Measurements from ENCODE around the gene SPATA31C2.
"Not testable (repeated sequence)": the region's sequence is repeated elsewhere in the genome, so short reads cannot be mapped to it uniquely, and the experiment has no call there.

The SPATA31C2 gene

DNA sequence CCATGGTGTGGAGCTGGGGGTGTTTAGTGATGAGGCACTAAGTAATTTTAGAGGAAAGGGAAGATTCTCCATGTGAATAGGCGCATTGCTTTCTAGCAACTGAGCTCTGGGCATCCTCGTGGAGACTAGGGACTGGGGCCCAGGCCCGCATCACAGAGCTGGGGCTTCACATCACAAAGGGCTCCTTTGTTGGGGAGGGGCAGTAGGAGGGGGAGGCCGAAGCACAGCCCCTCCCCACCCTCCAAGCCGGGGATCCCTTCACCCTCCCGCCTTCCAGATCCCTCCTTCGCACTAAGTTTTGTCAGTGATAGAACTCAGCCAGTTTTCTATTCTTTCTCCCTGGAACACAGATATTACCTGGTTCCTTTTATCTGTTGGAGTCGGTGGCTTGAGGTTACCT lies at the start of gene SPATA31C2:
TSS of gene SPATA31C2 (minus strand) at position 101 of the 400 bp plus-strand sequence. CDS start at position 72, 29 bp downstream.
- DNase-seq; in situ Hi-C loops (cut with HindIII; ENCODE audit: low pct_ligation_motif_present, low pct_unique_long_range_greater_than_20kb, low sequenced_read_pairs): not testable (repeated sequence)

DNA sequence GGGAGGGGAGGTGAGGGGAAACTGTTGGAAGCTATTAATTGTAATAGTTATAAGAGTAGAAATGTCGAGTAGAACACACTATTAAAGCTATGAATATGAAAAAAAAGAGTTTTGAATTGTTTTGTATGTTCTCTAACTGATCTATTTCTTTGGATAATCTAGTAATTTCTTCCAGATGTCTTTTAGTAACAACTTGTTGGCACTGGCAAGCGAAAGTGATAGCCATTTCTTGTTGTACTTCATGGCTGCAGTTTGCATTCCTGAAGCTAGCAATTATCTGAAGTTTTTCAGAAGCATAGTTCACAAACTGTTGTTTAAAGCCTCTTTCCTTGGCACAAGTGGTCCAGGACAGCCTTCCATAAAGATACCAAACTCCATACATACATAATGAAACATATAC lies 49.4 kb upstream of the SPATA31C2 start:
- in situ Hi-C loops (cut with HindIII; ENCODE audit: low pct_ligation_motif_present, low pct_unique_long_range_greater_than_20kb, low sequenced_read_pairs): no loop called here
- no peak for DNase-seq

DNA sequence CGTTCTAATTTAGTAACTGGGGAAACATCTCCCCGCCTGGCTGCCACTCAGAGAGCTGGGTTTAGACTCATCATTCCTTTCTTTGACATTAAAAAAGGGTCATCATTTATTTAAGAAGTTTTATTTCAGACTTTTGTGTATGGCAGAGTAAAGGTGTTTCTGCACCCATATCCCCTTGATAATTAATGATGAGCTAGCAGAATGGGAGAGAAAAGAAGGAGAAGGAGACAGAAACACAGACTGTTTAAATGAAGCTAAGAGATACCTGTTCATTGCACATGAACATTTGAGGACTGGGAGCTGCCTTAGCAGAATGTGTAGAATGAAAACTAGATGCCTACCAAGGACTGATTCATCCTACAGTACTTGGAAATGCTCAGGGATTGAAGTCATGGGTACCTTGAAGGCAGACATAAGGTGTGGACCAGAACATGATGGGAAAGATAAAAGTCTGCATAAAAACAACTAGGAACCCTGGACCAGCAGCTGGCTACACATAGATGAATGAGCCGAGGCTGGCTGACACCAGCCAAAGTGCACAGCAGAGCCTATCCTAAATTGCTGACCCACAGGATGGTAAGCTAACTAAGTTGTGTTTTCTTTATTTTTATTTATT lies 48.3 kb upstream of the SPATA31C2 start:
- in situ Hi-C loops (cut with HindIII; ENCODE audit: low pct_ligation_motif_present, low pct_unique_long_range_greater_than_20kb, low sequenced_read_pairs): no loop called here
- DNase-seq: no peak

DNA sequence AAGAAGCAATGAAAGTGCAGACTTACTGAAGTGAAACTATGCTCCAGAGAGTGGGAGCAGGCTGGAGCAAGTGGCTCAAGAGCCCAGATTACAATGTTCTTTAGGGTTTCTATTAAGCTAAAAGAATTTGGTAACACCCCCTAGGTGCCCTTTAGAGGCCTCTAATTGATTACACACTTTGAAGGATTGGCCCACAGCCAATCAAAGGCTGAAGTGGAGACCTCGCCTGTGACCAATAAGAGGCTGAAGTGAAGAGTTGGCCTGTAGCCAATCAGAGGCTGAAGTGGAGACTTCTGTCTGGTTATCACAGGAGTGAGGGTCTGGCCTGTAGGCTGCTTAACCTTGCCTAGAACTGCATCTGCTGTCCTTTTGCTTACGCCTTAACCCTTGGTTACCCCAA lies 46.7 kb upstream of the SPATA31C2 start:
- in situ Hi-C loops (cut with HindIII; ENCODE audit: low pct_ligation_motif_present, low pct_unique_long_range_greater_than_20kb, low sequenced_read_pairs): no loop called here

DNA sequence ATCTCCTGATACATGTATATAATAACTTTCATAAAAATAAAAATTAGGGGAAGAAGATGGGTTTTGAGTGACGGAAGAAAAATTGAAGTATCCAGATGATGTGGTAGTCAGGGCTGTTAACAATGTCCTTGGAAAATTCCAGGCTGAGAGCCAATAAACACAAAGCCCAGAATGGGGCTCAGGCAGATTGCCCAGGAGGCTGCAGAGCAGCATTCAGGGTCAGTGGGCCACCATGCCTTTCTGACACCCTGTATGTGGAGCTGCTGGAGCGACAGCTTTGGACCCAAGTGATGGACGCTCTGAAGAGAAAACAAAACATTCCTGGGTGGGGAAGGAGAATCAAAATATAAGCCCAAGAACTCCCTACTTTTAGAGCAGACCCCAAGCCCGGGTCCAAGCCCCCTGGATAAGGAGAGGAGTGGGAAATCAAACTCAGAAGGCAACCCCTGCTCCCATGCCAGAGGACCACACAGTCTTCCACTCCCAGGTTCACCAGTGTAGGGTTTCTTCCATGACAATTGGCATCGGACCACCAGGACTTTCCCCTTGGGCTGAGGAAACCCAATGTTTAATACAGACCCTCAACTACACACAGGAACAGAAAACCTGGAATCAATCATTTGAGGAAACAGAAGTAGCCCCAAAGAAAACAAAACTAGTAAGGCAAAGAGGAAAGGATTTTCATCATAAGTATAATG lies 45.7 kb upstream of the SPATA31C2 start:
- in situ Hi-C loops (cut with HindIII; ENCODE audit: low pct_ligation_motif_present, low pct_unique_long_range_greater_than_20kb, low sequenced_read_pairs): no loop called here
- DNase-seq: no peak

More for the DNA sequence above, 46.7 kb upstream of the SPATA31C2 start:
- no peak for DNase-seq

DNA sequence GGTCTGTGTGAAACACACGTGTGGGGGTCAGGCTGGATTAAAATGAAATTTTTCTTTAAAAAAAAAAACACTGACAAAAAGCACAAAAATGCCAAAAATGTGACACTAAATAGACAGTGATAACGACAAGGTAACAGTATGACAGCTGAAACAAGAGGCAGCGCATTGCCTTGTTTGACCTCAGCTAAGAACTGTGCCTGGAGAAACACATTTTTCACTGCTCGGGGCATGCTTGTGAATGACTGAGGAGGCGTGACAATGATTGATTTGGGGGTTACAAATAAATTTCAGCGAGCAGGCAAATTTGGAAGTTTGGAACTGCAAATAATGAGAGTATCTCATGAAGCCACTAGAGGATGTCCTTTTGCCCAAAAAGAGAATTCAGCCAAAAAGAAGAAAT lies 44.2 kb upstream of the SPATA31C2 start:
- in situ Hi-C loops (cut with HindIII; ENCODE audit: low pct_ligation_motif_present, low pct_unique_long_range_greater_than_20kb, low sequenced_read_pairs): no loop called here
- DNase-seq: no peak

DNA sequence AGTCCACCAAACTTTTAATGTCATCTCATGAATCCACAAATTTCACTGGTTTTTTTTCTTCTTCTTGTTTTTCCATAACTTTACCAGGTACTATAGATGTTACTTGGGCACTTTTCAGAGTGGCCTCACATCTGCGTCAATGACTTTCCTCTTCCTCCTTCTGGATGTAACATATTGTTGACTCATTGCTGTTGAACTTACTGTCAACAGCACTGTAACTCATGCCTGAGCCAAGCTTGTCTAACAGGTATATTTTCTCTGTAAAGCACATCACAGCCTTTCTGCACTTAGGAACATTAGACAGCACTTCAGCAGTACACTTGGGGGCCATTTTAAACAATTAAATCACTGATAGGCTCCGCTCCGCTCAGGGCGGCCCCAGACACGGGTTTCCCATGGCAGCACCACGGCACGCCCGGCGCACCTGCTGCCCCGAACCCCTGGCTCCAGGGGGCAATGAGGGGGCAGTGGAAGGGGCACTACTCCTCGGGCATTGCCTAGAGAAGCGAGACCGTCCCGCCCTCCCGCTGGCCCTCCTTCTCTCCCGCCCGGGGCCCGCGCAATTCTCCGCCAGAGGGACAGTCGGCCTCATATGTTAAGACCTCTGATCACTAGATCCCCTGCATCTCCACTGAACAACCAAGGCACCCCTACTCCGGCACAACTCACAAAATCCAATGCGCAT lies 41.9 kb upstream of the SPATA31C2 start:
- in situ Hi-C loops (cut with HindIII; ENCODE audit: low pct_ligation_motif_present, low pct_unique_long_range_greater_than_20kb, low sequenced_read_pairs): no loop called here
- DNase-seq: no peak

DNA sequence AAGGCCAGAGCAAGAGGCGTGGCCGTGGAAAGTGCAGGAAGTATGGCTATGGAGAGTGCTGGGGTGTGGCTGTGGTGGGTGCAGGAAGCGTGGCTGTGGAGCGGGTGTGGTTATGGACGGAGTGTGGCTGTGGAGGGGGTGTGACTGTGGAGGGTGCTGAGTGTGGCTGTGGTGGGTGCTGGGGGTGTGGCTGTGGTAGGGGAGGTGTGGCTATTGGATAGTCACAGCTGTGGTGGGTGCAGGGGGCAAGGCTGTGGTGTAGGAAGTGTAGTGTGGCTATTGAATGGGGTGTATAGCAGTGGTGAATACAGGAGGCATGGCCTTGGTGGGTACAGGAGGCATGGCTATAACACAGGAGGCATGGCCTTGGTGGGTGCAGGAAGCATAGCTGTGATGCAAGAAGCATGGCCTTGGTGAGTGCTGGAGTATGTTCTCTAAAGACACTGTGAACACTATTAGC lies 40.8 kb upstream of the SPATA31C2 start:
- in situ Hi-C loops (cut with HindIII; ENCODE audit: low pct_ligation_motif_present, low pct_unique_long_range_greater_than_20kb, low sequenced_read_pairs): no loop called here

DNA sequence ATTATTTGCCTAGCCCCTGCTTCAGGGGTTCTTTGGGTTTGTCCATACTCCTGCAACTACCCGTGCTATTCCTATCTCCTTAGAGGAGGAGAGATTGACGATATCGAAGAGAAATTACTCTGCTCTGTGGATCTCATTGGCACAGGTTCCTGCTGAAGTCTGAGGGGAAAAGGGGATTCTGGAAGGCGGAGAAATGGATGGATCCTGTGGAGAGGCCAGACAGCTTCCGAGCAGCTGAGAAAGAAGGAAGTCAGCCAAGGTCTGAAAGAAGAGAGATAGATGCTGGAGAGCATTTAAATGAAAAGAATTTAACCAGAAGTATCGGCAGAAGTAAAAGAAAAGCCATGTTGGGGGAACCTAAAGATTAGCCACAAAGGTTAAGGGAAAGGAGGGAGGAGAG lies 40.4 kb upstream of the SPATA31C2 start:
- no peak for DNase-seq
- in situ Hi-C loops (cut with HindIII; ENCODE audit: low pct_ligation_motif_present, low pct_unique_long_range_greater_than_20kb, low sequenced_read_pairs): no loop called here

More for the DNA sequence above, 40.8 kb upstream of the SPATA31C2 start:
- DNase-seq: no peak

DNA sequence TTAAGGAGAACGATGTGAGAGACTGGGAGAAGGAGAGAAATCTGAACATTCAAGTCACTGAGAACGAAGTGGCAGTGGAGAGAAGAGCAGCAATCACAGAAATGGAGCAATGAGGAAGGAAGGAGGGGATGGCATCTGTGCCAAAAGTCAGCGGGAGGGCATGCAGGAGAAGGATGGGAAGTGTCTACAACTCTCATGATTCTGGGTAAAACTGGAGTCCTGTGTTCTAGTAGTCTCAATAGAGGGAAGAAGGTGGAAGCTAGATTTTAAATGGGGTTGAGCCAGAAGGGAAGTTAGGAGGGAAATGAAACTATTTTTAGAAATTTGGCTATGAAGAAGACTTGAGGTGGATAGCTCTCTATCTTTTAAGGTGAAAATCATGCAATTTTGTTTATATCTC lies 39.1 kb upstream of the SPATA31C2 start:
- DNase-seq: no peak
- in situ Hi-C loops (cut with HindIII; ENCODE audit: low pct_ligation_motif_present, low pct_unique_long_range_greater_than_20kb, low sequenced_read_pairs): no loop called here

DNA sequence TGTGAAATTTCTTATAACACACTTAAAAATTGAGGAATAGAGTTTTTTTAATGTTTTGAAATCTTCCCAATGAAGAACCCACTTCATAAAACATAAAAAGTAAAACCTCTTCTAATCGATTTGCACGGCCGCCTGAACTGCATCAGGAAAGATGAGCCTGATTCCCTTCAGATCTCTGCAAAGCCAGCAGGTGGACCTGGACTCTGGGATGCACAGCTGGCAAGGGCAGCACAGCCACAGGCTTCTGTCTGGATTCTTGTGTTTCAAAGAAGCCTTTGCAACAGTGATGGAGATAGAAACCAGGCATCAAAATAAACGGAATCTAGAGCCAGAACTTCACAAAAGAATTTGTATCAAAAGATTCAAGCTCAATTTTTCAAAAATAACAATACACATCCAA lies 36.0 kb upstream of the SPATA31C2 start:
- in situ Hi-C loops (cut with HindIII; ENCODE audit: low pct_ligation_motif_present, low pct_unique_long_range_greater_than_20kb, low sequenced_read_pairs): no loop called here
- peak; percentile 2 for DNase-seq

DNA sequence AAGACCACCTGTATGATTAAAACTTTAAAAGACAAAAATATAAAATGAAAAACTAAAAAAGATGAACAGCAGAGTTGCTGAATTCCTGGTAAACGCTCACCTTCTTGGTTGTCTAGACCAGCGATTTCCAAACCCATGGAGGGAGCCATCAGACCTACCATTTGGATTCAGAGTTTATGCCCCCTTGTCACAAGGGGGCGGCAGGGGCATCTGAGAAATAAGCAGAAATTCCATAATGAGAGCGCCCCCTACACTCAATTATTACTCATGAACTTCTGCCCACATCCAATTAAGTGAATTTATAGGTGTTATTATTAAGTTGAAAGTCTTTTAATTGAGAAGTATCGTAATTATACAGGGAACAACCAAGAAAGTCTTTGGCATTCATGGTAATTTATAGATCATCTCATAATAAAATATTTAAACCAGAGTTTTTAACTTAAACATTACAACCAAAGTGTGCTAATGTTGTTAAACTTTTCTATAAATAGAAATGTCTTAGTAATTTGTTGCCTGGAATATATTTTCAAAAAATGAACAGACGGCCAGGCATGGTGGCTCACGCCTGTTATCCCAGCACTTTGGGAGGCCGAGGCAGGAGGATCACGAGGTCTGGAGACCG lies 35.2 kb upstream of the SPATA31C2 start:
- in situ Hi-C loops (cut with HindIII; ENCODE audit: low pct_ligation_motif_present, low pct_unique_long_range_greater_than_20kb, low sequenced_read_pairs): no loop called here
- peak; percentile 85 for DNase-seq

DNA sequence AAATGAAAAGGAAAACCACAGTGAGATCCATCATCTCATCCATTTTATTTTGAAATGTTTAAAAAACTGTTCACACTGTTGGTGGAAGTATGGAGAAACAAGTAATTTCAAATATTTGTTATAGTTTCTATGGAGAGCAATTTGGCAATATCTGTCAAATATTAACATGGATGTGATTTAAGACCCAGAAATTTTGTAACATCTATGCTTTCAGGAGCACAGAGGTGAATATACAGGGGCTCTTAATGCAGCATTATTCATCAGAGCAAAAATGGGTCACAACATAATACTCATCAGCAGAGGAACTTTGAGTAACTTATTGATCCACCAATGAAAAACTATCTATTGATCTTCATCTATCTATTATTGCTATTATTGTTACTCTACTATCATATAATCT lies 31.4 kb upstream of the SPATA31C2 start:
- in situ Hi-C loops (cut with HindIII; ENCODE audit: low pct_ligation_motif_present, low pct_unique_long_range_greater_than_20kb, low sequenced_read_pairs): no loop called here
- no peak for DNase-seq

DNA sequence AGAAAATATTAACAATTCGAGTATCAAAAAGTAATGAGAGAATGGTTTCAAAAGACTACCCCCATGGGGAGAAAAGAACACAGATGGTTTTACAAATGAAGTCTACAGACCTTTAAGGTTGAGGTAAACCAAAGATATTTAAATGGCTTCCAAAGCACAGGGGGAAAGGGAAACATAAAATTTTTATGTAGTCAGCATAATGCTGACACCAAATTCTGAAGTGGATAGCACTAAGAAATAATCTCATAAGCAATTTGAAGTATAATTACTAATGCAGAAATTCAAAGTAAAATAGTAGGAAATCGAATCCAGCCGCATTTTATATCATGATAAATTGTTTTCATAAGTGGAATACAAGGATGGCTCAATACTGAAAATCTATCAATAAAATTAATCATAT lies 30.3 kb upstream of the SPATA31C2 start:
- no peak for DNase-seq
- in situ Hi-C loops (cut with HindIII; ENCODE audit: low pct_ligation_motif_present, low pct_unique_long_range_greater_than_20kb, low sequenced_read_pairs): no loop called here

DNA sequence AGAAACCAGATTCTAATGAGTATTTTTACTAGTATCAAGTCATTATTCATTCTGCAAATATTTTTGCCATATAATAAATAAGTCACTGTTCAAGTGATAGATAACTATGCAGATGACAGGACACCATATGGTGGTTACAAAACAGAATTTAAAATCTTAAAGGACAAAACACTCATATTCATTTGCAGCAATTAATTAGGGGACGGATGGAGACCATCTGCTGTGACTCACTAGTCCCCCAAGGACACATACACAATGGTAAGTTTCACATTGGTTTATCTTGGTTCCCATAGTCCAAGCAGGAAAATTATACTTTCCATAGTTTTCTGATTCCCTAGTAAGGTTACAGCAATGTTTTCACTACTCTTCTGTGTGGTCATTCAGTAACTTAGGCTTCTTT lies 28.4 kb upstream of the SPATA31C2 start:
- in situ Hi-C loops (cut with HindIII; ENCODE audit: low pct_ligation_motif_present, low pct_unique_long_range_greater_than_20kb, low sequenced_read_pairs): no loop called here
- DNase-seq: no peak

DNA sequence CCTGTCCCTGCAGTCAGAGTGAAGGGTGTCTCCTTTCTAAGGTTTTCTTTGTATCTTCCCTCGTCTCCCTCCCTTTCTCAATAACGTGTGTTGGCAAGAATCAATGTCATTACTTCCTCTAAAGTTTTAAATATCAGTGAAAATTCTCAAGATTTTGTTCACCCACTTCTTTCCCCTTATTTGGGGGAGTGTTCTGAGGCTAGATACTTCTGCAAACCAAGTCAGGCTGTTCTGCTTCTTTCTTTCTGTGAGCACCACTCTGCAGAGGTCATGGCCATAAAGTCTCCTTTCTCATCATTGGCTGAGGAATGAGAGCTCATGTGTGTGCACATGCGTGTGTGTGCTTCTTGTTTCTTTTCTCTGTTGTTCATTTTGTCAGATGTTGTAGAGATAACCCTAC lies 26.6 kb upstream of the SPATA31C2 start:
- DNase-seq: no peak
- in situ Hi-C loops (cut with HindIII; ENCODE audit: low pct_ligation_motif_present, low pct_unique_long_range_greater_than_20kb, low sequenced_read_pairs): no loop called here

DNA sequence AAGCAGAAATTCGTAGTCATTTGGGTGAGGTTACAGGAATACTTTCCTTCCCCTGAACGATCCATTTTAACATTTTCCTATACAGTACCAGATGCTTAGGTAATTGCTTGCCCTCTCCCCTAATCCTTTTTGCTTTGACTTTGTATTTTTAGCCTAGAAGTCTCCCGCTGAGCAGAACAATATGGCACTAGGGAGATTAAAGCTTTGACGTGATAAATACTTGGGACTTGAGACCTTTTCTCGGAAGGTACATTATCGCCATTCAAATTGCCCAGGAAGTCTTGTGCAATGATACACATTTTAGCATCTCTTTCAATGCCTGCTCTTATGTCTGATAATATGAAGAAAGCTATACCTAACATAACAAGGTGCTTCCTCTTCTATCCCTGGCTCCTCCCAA lies 22.9 kb upstream of the SPATA31C2 start:
- DNase-seq: no peak
- in situ Hi-C loops (cut with HindIII; ENCODE audit: low pct_ligation_motif_present, low pct_unique_long_range_greater_than_20kb, low sequenced_read_pairs): no loop called here

DNA sequence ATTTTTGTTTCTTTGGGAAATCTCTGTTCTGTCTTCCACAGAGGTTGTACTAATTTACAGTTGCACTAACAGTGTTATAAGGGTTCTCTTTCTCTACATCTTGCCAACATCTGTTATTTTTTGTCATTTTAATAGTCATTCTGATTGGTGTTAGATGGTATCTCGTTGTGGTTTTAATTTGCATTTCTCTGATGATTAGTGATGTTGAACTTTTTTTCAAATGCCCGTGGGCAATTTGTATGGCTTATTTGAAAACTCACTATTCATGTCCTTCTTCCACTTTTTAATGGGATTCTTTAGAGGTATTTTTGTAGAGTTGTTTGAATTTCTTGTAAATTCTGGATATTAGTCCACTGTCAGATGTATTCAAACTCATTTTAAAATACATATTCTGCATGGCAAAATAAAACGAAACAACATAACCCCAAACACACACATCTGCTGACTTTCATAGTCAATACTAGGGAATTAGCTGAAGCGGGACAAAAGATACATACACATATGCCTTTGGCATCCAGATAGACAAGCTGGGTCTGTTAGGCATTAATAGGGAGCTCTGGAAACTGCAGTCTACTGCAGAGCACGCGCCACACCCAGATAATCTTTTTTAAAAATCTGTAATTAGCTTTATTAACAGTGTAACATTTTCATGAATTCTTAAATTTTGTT lies 5.8 kb upstream of the SPATA31C2 start:
- DNase-seq: no peak
- in situ Hi-C loops (cut with HindIII; ENCODE audit: low pct_ligation_motif_present, low pct_unique_long_range_greater_than_20kb, low sequenced_read_pairs): no loop called here

DNA sequence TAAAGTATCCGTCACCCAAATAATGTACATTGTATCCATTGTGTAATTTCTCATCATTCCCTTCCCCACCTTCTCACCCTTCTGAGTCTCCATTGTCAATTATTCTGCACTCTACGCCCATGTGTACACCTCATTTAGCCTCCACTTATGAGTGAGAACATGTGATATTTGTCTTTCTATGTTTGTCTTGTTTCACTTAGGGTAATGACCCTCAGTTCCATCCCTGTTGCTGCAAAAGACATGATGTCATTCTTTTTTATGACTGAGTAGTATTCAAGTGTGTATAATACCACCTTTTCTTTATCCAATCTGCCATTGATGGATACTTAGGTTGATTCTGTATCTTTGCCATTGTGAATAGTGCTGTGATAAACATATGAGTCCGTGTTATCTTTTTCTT lies 4.9 kb upstream of the SPATA31C2 start:
- DNase-seq: no peak
- in situ Hi-C loops (cut with HindIII; ENCODE audit: low pct_ligation_motif_present, low pct_unique_long_range_greater_than_20kb, low sequenced_read_pairs): no loop called here
